Measurements from ENCODE around the gene UBE2E1.

UBE2E1 gene

DNA sequence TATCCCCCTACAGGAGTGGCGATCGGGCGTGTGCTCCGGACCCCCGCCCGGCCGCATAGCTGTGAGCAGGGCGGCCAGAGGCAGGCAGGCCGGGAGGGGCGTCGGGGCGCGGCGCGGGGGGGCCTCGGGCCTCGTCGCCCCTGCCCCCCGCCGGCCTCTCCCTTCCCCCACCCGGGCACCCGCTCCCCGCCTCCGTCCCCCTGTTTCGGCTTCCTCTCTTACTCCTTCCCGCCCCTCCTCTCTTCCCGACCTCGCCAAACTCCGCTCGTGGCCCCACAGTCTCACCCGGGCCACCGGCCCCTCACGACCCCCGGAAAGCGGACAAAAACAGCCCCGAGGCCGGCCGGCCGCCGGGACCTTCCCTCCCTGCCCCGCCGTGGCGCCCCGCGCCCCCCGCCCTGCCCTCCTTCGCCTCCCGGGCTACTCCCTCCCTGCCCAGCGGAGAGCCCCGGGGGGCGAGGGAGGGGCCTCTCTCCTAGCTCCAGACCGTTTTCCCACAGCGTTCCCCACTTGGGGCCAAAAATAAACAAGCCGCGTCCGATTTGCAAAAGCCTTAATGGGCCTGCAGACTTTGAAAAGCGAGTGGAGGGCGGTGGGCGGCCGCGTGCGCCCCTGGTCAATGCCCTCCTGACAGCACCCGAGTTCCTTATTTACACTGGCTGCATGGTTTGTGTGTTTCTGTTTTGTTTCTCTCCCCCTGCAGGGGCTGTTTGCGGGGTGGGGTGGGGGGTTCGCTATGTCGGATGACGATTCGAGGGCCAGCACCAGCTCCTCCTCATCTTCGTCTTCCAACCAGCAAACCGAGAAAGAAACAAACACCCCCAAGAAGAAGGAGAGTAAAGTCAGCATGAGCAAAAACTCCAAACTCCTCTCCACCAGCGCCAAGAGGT lies 1.0 kb downstream of the UBE2E1 start:
- no peaks in the 10 kb centered on the region for H3K9me3 ChIP-seq
- H4K20me1 ChIP-seq, result peaks cover 47% of the 10 kb centered on the region
- H3K4me2 ChIP-seq, result peak overlapping the region; percentile 93
- no peaks in the 10 kb centered on the region for H3K27me3 ChIP-seq
- H3K27ac ChIP-seq, result peak overlapping the region; percentile 96
- TF ChIP-seq Cebpa-rat (IDR thresholded peaks at IDR 0.05), result no peak
- peak overlapping the region; percentile 81 for H3K4me3 ChIP-seq
- H3K9ac ChIP-seq, result peak overlapping the region; percentile 94
- H3K36me3 ChIP-seq, result peaks cover 8% of the 10 kb centered on the region; the same call in 1 of the 2 replicates
- peaks cover 44% of the 10 kb centered on the region for H3K4me1 ChIP-seq

DNA sequence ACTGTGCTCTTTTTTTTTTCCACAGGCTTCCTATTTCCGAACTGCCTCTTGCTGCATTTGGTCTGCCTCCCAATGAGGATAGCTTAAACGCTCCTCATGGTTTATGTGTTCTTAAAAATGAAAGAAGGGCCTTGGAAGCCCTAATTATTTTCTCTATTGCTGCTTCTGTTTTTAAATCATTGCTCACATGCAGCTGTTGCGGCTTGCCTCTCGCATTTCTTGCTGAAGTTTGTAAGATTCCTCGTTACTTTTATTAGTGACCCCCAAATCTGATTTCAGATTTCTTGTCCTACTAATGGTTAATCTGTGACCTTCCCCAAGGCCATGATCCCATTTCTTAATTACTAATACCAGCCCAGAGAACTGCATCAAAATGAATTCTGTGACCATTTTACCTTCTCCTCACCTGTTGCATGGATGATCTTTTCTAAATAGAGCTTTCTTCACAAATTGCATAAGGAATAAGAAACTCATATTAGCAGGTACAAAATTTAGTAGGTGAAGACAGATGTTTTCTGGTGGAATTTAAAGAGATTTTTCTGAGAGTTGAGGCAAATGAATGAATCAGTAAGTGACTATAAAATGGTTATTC lies 1.8 kb downstream of the UBE2E1 start:
- TF ChIP-seq Cebpa-rat (IDR thresholded peaks at IDR 0.05), result no peak
- peak overlapping the region; percentile 93 for H3K4me2 ChIP-seq
- no peaks in the 10 kb centered on the region for H3K9me3 ChIP-seq
- H3K27me3 ChIP-seq, result no peaks in the 10 kb centered on the region
- H3K27ac ChIP-seq, result peak overlapping the region; percentile 96
- peak overlapping the region; percentile 81 for H3K4me3 ChIP-seq
- H3K4me1 ChIP-seq, result peaks cover 45% of the 10 kb centered on the region
- H3K36me3 ChIP-seq, result peaks cover 15% of the 10 kb centered on the region; the same call in 1 of the 2 replicates
- peak overlapping the region; percentile 94 for H3K9ac ChIP-seq
- peaks cover 55% of the 10 kb centered on the region for H4K20me1 ChIP-seq

DNA sequence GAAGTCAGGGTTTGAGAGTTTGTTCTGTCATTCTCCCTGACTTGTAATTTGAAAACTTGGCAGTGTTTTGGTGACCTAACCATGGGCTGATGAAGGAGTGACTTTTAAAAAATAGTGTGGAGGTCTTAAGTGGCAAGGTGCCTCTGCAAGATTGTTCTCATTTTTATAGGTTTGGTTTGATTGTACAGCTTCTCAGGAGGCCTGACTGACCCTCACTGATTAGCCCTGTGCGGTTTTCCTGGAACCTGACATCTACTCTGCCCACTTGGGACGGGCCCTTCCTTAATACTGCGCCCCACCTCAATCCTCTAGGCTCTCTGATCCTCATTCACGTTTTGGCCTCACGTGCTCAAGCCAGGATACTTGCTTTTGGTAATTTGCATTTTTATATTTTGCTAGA lies 2.8 kb downstream of the UBE2E1 start:
- Histone ChIP-seq H3K4me3 (peak overlapping the region; percentile 81), H3K4me1 (peaks cover 45% of the 10 kb centered on the region), H3K27ac (no peak overlapping the region)

DNA sequence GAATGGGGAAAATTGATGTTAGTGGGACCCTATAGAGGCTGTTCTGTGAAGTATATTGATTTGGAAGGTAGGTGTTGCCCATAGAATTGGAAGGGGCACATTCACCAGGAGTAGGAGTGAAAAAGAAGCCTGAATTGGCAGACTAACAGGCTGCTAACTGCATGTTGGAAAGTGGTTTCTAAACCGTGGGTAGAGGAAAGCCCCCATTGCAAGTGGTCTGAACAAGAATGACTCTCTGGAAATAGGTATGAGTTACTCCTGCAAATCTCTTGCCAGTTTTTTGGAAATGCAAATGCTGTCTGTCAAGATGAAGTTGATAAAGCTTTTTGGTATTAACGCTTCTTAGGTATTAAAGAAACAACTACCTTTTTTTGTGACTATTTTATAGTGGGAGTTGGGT lies 3.5 kb downstream of the UBE2E1 start:
- Histone ChIP-seq H3K4me1 (peaks cover 45% of the 10 kb centered on the region), H4K20me1 (peaks cover 72% of the 10 kb centered on the region), H3K27me3 (no peaks in the 10 kb centered on the region), H3K9me3 (no peaks in the 10 kb centered on the region), H3K4me3 (peak overlapping the region; percentile 81; the same call in 1 of the 2 replicates), H3K36me3 (peaks cover 30% of the 10 kb centered on the region), H3K9ac (peak overlapping the region; percentile 94), H3K4me2 (peak overlapping the region; percentile 93), H3K27ac (no peak overlapping the region)
- no peak for TF ChIP-seq Cebpa-rat (IDR thresholded peaks at IDR 0.05)

More for the DNA sequence above, 2.8 kb downstream of the UBE2E1 start:
- no peaks in the 10 kb centered on the region for H3K9me3 ChIP-seq
- H3K9ac ChIP-seq, result peak overlapping the region; percentile 94
- H4K20me1 ChIP-seq, result peaks cover 65% of the 10 kb centered on the region
- H3K36me3 ChIP-seq, result peaks cover 24% of the 10 kb centered on the region
- TF ChIP-seq Cebpa-rat (IDR thresholded peaks at IDR 0.05), result no peak
- no peaks in the 10 kb centered on the region for H3K27me3 ChIP-seq
- H3K4me2 ChIP-seq, result peak overlapping the region; percentile 93

DNA sequence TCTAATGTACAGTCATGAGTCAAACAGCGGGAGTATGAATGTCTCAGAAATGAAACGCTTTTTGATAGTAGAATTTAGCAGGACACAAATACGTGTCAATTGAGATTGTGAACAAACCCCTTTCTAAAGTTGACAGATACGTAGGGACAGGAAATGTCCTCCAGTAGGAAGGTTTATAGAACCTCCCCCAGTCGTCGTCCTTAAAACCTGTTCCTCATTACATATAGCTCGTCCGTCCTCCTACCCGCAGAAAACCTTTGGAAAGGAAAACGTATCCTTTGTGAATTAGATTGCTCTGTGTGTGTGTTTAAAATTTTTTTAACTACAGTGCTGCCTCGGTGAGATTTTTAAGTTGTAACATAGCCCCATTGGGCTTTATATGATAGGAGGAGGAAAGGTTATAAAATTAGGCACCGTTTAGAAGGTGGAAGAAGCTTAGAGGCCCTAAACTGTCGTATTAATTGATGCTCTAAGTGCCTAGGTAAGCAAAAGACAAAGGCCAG lies 4.1 kb downstream of the UBE2E1 start:
- H3K27me3 ChIP-seq, result no peaks in the 10 kb centered on the region
- H3K4me3 ChIP-seq, result peak overlapping the region; percentile 81
- no peak for TF ChIP-seq Cebpa-rat (IDR thresholded peaks at IDR 0.05)
- H3K27ac ChIP-seq, result peak overlapping the region; percentile 93
- peaks cover 78% of the 10 kb centered on the region for H4K20me1 ChIP-seq
- H3K4me2 ChIP-seq, result peak overlapping the region; percentile 93
- H3K4me1 ChIP-seq, result peaks cover 49% of the 10 kb centered on the region
- peak overlapping the region; percentile 94 for H3K9ac ChIP-seq
- H3K36me3 ChIP-seq, result peaks cover 34% of the 10 kb centered on the region
- no peaks in the 10 kb centered on the region for H3K9me3 ChIP-seq

DNA sequence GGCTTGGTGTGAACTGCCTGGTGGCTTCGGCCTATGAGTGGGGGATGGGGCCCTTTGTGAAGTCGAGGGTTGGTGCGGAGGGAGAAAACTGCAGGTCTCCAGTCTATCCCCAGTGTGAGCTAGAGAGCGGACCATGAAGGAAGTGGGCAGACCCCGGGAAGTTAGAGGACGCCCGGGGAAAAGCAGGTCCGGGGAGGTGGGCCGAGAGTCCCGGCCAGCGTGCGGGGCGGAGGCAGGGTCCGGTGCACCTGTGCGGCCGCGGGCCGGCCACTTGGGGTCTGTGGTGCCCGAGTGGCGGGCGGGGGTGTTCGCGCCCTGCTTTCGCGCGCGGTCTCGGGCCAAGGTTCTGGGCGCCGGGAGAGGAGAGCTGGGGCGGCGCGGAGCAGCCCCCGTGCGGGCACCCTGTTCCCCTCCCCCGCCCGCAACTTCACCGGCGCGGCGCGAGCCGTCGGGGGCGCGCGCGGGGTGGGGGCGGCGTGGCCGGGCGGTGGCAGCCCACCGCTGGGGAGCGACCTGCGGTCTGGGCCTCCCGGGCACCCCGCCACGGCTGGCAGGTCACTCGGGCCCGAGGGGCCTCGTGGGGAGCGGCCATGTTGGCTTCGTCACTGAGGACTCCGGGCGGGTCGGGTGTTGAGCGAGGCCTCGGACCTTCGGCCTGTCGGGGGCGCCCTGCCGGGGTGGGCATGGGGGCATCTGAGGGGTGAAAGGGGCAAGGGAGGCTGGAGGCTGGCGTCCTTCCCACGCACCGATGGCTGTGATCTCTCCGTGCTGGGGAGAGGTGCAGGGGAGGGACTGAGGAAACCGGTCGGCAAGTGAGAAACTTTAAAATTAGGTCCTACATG lies 4.8 kb downstream of the UBE2E1 start:
- peaks cover 85% of the 10 kb centered on the region for H4K20me1 ChIP-seq
- peak overlapping the region; percentile 93 for H3K4me2 ChIP-seq
- H3K27me3 ChIP-seq, result no peaks in the 10 kb centered on the region
- H3K4me1 ChIP-seq, result peaks cover 50% of the 10 kb centered on the region
- TF ChIP-seq Cebpa-rat (IDR thresholded peaks at IDR 0.05), result no peak
- H3K27ac ChIP-seq, result peak overlapping the region; percentile 93
- peak overlapping the region; percentile 81 for H3K4me3 ChIP-seq
- peak overlapping the region; percentile 94 for H3K9ac ChIP-seq
- 0 out of 2 replicates have a peak, but pooled peaks cover 3% of the 10 kb centered on the region for H3K9me3 ChIP-seq
- H3K36me3 ChIP-seq, result peaks cover 41% of the 10 kb centered on the region

DNA sequence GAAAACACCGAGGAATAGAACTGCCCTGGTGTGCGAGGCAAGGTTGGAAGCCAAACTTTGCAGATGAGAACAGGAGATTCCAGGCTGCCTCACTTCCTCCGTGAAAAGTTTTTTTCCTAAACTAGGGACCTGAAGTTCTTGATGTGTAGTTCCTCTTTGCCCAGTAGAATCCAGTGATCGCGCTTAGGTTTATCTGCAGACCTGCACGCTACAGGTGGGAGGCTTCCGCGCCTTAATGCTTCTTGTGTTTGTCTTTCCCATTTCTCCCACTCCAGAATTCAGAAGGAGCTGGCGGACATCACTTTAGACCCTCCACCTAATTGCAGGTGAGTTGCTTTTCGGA lies 5.4 kb downstream of the UBE2E1 start:
- Histone ChIP-seq H3K4me1 (peaks cover 56% of the 10 kb centered on the region), H3K36me3 (peaks cover 47% of the 10 kb centered on the region), H3K9me3 (0 out of 2 replicates have a peak, but pooled peaks cover 7% of the 10 kb centered on the region), H3K27ac (peak overlapping the region; percentile 93), H3K4me3 (peak overlapping the region; percentile 81), H3K4me2 (peak overlapping the region; percentile 93), H3K9ac (peak overlapping the region; percentile 94), H4K20me1 (peaks cover 91% of the 10 kb centered on the region), H3K27me3 (no peaks in the 10 kb centered on the region)
- no peak for TF ChIP-seq Cebpa-rat (IDR thresholded peaks at IDR 0.05)

DNA sequence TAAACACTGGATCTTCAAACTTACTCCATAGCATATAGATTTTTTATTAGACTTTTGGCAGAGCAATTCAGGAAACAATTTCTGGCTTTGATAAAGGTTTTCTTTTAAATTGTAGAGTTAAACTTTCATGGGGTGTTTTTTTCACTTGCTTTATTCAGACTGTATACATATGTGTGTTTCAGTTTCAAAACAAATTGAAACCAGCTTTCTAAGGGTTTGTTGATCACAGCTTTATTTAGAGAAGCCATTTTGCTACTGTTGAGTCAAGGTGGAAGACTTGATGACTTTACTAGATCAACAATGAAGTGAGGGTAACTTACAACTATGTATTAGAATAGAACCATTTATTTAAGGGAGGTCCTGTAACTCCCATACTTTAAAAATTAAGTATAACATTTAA lies 6.2 kb downstream of the UBE2E1 start:
- Histone ChIP-seq H3K4me3 (no peak overlapping the region), H4K20me1 (peaks cover 99% of the 10 kb centered on the region)
- TF ChIP-seq Cebpa-rat (IDR thresholded peaks at IDR 0.05), result no peak

DNA sequence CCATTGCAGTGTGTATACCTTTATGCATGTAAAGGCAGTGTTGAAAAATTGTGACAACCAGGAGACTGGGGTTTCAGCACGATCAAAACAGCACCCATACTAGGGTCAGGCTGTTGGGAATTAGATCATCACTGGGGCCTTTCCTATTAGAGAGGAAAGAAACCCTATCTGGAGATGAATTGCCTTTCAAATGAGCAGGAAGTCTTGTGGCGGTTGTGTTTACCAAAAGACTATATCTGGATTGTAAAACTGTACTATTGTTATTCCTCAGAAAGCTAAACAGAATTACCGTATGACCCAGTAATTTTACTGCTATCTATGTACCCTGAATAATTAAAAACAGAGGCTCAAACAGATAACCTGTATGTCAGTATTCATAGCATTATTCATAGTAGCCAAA lies 10.1 kb downstream of the UBE2E1 start:
- Histone ChIP-seq H3K36me3 (peaks cover 93% of the 10 kb centered on the region), H3K9me3 (0 out of 2 replicates have a peak, but pooled peaks cover 7% of the 10 kb centered on the region), H3K9ac (no peak overlapping the region), H3K27me3 (no peaks in the 10 kb centered on the region), H3K4me1 (peaks cover 66% of the 10 kb centered on the region), H3K4me3 (no peak overlapping the region), H3K4me2 (peak overlapping the region; percentile 11; the same call in 1 of the 2 replicates), H4K20me1 (peaks cover 100% of the 10 kb centered on the region), H3K27ac (no peak overlapping the region)
- no peak for TF ChIP-seq Cebpa-rat (IDR thresholded peaks at IDR 0.05)

More for the DNA sequence above, 6.2 kb downstream of the UBE2E1 start:
- 0 out of 2 replicates have a peak, but pooled peaks cover 7% of the 10 kb centered on the region for H3K9me3 ChIP-seq
- H3K4me2 ChIP-seq, result peak overlapping the region; percentile 93
- H3K4me1 ChIP-seq, result peaks cover 57% of the 10 kb centered on the region
- H3K27me3 ChIP-seq, result no peaks in the 10 kb centered on the region
- no peak overlapping the region for H3K9ac ChIP-seq
- H3K27ac ChIP-seq, result no peak overlapping the region
- H3K36me3 ChIP-seq, result peaks cover 53% of the 10 kb centered on the region
